ENCODE data around the gene SULF2.
"Not testable (repeated sequence)": the region's sequence is repeated elsewhere in the genome, so short reads cannot be mapped to it uniquely, and the experiment has no call there.

Gene SULF2

GRCh38 chr20:47804972-47805371, 19.7 kb upstream of the SULF2 start:
- DNase-seq (ENCODE audit: low spot score): not testable (repeated sequence)

- not testable (repeated sequence) for DNase-seq (ENCODE audit: low spot score)
These were observed 19.0 kb upstream of the SULF2 start for GRCh38 chr20:47804224-47804825.

- no peak for DNase-seq (ENCODE audit: low spot score)
These were observed 17.7 kb upstream of the SULF2 start for GRCh38 chr20:47802975-47803374.

DNA sequence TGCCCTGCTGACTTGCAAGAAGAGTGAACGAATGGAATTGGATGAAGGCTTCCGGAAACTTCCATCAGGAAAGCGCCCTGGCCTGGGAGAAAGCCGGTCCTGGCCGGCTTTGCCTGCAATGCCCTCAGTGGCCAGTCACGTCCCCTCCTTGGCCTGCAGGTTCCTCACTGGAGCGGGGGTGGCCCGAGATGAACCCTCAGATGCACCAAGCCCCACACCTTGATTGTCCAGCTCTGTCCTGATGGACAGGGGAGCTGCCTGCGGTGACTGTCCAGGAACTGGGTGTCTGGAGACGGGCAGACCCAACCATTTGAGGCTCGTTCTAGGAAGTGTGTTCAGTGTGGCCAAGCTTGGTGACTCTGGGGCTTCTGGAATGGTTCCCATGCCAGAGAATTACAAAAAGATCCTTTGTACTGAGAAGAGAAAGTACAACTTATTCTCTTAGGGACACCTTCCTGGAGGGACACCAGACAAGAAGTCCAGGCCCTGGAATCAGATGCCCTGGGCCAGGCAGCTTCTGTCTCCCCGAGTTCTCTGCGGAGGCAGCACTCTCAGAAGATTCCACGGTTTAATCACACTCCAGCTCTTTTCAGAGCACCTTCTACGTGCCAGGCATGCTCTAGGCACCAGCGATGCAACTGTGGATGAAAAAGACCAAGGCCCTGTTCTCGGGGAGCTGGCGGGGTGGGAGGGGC, 17.1 kb upstream of the SULF2 start:
- DNase-seq (ENCODE audit: low spot score): no peak

GRCh38 chr20:47801759-47802158, 16.5 kb upstream of the SULF2 start:
- DNase-seq (ENCODE audit: low spot score): no peak

GRCh38 chr20:47801079-47801478, 15.8 kb upstream of the SULF2 start:
- no peak for DNase-seq (ENCODE audit: low spot score)

DNA sequence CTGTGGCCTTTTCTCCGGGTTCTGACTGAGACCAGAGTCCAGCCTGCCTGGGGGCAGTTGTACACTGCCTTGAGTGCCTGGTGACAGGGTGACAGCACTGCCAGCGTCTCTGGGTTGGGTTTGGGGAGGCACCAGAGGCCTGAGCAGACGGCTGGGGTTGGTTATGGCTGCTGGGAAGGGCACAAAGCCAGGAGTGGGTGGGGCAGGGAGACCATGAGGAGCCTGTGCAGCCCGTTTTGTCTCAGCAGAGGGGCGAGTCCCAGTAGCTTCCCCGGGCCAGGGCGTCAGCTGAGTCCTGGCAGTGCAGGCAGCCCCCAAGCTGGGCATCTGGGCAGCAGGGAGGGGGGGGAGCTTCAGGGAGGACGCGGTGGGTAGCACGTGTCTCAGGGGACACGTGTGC, 15.3 kb upstream of the SULF2 start:
- peak; percentile 38 for DNase-seq (ENCODE audit: low spot score)

DNA sequence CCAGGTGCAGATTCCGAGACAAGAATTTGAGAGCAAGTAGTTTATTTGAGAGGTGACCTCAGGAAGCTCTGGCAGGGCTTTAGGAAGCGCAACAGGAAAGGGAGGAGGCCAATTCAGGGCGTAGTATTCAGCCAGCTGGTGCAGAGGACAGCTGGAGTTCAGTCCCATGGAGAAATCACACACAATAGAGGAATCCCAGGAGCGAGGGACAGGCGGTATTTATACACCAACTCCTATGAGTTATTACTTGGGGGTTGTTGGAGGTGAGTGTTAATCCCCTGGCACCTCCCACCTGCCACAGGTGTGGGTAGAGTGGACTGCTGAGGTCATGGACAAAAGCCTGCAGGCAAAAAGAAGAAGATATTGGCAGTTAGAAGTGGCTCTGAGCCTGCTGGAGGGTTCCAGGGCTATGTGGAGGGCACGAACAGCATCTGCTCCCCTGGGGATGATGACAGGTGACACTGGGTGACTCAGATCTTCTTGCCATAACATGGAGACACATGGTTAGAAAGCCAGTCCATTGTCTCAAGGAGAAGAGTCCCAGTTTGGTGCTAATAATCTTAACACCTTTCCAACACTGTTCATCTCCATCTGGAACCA, 13.9 kb upstream of the SULF2 start:
- no peak for DNase-seq (ENCODE audit: low spot score)

DNA sequence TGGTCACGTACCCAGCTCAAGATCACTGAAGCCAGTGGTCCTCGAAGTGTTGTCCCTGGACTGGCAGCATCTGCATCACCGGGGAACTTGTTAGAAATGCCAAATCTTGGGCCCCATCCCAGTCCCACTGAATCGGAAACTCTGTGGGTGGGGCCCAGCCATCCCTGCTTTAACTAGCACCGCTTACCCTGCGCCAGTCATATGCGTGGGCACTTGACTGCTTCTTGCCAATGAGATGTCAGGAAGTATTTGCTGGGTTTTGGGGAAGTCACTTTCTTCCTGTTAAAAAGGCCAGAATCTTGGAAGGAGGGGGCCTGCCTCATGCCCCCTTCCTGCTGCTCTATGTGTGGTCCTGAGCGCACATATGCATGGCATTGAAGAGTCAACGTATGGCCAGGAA, 11.7 kb upstream of the SULF2 start:
- DNase-seq (ENCODE audit: low spot score): no peak

DNA sequence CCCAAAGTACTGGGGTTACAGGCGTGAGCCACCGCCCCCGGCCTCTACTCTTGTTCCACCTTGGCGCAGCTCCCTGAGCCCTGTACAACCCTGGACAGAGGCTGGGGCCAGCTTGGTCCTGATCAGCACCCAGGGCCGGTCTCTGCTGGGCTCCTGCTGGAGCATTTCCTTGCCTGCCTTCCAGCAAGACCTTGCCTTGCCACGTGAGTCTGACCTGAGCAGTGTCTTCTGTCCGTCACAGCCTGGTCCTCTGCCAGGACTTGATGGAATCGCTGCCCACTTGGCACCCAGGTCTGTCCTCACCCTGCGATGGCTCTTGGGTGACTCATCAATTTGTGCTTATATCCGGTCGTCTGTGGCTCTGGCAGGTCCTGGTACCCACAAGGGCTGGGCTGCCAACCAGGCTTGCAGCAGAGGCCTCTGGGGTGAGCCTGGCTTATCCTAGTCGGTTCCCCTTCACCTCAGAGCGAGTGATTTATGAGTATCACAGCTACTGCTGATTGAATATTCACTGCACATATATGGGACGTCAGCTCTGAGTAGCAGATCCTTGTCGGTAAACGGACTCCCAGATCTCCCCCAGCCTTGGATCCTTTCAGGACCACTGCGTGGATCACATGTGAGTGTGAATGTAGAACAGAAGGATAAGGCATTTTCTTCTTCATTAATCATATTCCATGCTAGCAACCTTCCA, 10.1 kb upstream of the SULF2 start:
- DNase-seq (ENCODE audit: low spot score): peak; percentile 62

- DNase-seq (ENCODE audit: low spot score): not testable (repeated sequence)
These were observed 9.0 kb upstream of the SULF2 start for GRCh38 chr20:47794264-47794663.

- DNase-seq (ENCODE audit: low spot score): peak; percentile 60
These were observed 6.8 kb upstream of the SULF2 start for GRCh38 chr20:47792021-47792618.

DNA sequence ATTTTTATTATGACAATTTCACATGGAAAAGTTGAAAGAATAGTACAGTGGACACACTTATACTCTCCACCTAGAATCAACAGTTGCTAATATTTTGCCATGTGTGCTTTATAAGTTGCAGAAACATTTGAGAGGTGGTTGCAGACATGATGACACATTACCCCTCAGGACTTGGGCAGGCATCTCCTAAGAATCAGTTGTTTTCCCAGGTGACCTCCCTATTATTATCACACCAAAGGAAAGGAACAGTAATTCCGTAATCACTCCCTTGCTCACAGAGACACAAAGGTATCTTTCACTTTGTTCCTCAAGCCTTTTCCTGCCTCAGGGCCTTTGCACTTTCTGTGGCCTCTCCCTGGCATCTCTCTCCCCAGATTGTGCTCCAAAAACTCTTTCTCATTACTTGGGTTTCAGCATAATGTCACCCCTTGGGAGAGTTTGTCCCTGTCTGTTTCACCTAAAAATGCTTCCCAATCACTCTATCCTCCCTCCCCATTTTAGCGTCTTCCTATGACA, 5.9 kb upstream of the SULF2 start:
- no peak for DNase-seq (ENCODE audit: low spot score)

DNA sequence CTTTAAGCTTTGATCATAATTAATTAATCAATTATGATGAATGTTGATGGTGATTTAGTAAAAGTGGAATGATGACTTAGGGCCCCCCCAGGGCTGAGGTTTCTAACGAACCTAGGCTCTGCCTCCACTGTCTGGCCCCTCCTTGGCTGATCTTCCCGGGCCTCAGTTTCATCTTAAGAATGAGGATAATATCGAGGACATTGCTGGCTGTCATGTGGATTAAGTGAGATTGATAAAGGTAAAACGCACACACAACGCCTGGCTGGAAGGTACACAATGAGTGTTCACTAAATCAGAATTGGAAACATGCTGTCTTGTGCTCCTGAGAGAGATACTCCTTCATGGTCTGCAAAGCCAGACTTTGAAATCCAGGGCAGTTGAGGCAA, 5.3 kb upstream of the SULF2 start:
- DNase-seq (ENCODE audit: low spot score): no peak

- DNase-seq (ENCODE audit: low spot score): no peak
These were observed 4.7 kb upstream of the SULF2 start for GRCh38 chr20:47789764-47790579.

- no peak for DNase-seq (ENCODE audit: low spot score)
These were observed 3.9 kb upstream of the SULF2 start for GRCh38 chr20:47789081-47789763.

DNA sequence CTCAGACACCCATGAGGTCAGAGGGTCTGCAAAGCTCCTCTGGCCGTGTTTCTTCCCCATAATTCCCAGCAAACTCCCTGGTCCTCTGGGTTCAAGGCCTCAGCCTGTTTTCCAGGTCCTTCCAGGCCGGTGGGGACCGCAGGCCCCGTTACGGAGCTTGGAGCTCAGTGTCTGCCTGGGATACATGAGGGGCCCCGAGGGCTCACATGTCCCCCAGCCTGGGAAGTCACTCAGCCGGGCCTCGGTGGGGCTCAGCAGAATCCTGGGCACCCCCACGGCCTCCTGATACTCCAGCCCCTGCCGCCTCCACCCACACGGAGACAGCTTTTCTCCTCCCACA, 3.4 kb upstream of the SULF2 start:
- no peak for DNase-seq (ENCODE audit: low spot score)

DNA sequence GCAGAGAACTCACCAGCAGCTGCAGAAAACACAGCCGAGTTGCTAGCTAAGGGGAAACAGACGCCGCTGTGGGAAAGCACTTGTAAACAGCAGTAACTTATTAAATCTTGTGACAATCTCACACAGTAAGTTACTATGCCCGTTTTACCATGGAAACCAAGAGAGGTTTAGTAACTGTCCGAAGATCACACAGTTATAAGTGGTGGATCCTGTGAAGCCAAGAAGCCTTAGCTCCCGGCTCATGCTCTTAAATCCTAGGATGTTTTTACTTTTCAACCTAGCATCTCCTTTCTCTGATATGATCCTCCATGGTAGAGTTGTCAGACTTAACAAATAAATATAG, 1.5 kb upstream of the SULF2 start:
- no peak for DNase-seq (ENCODE audit: low spot score)

GRCh38 chr20:47785854-47786764, 828 bp upstream of the SULF2 start:
- DNase-seq (ENCODE audit: low spot score): peak; percentile 84
